Measurements from ENCODE around the gene SPDYE6. TPM values are rescaled to one million over a fixed set of nuclear protein-coding genes. Genes with fewer than 3 reads are reported as not detected.

The SPDYE6 gene
- total RNA-seq, 1 experiment from 2014 or later: not detected

DNA sequence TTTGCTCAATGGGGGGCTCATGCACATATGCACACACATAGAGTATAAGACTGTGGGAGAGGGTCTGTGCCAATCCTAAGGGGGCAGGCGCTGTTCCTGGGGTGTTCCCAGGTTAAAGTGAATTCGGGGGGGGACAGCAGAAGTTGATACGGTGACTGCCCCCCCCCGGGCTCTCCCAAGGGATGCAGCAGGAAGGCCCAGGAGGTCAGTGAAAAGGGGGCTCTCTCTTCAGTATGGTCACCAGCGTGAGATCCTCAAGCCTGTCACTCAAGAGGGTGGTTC lies 32.4 kb downstream of the SPDYE6 start:
- no peak overlapping the region for H3K4me3 ChIP-seq (replicated peaks in 1 of 2; ENCODE audit: low read depth in 1 of 2, low read length in 2 of 2)
- H3K36me3 ChIP-seq (ENCODE audit: control insufficient read depth in 1 of 2, insufficient read depth in 2 of 2, low read length in 2 of 2): no peaks in the 10 kb centered on the region
- peaks cover 4 to 5% of the 10 kb centered on the region in 2 experiments for H3K4me1 ChIP-seq (ENCODE audit: control insufficient read depth in 1 of 2, insufficient read depth in 2 of 2, low read length in 2 of 2)
- no TSS peak for BruUV-seq (replicated peaks)
- DNase-seq (ENCODE audit: low read depth, low spot score) (no peak), ATAC-seq (no peak)
- H3K9ac ChIP-seq (ENCODE audit: low read length): no peak overlapping the region
- TF ChIP-seq, protein P1, sequence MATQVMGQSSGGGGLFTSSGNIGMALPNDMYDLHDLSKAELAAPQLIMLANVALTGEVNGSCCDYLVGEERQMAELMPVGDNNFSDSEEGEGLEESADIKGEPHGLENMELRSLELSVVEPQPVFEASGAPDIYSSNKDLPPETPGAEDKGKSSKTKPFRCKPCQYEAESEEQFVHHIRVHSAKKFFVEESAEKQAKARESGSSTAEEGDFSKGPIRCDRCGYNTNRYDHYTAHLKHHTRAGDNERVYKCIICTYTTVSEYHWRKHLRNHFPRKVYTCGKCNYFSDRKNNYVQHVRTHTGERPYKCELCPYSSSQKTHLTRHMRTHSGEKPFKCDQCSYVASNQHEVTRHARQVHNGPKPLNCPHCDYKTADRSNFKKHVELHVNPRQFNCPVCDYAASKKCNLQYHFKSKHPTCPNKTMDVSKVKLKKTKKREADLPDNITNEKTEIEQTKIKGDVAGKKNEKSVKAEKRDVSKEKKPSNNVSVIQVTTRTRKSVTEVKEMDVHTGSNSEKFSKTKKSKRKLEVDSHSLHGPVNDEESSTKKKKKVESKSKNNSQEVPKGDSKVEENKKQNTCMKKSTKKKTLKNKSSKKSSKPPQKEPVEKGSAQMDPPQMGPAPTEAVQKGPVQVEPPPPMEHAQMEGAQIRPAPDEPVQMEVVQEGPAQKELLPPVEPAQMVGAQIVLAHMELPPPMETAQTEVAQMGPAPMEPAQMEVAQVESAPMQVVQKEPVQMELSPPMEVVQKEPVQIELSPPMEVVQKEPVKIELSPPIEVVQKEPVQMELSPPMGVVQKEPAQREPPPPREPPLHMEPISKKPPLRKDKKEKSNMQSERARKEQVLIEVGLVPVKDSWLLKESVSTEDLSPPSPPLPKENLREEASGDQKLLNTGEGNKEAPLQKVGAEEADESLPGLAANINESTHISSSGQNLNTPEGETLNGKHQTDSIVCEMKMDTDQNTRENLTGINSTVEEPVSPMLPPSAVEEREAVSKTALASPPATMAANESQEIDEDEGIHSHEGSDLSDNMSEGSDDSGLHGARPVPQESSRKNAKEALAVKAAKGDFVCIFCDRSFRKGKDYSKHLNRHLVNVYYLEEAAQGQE (IDR thresholded peaks at IDR 0.05; ENCODE audit: low read depth): no peak
- TF ChIP-seq EZH2phosphoT487 (IDR thresholded peaks at IDR 0.05; ENCODE audit: borderline replicate concordance): no peak
- no peak for TF ChIP-seq ZFX (IDR thresholded peaks at IDR 0.05)
- TF ChIP-seq ELF1 (IDR thresholded peaks at IDR 0.05; ENCODE audit: borderline replicate concordance, low read depth): no peak
- TF ChIP-seq SRF (IDR thresholded peaks at IDR 0.05; ENCODE audit: low read depth): no peak
- no peak for TF ChIP-seq RAD21 (IDR thresholded peaks at IDR 0.05; ENCODE audit: low read depth)
- TF ChIP-seq FOSL1 (IDR thresholded peaks at IDR 0.05; ENCODE audit: low read depth): no peak
- no peak for TF ChIP-seq EGR1 (IDR thresholded peaks at IDR 0.05; ENCODE audit: low read depth)
- TF ChIP-seq JUND (IDR thresholded peaks at IDR 0.05): no peak
- no peak for TF ChIP-seq CBX3 (IDR thresholded peaks at IDR 0.05; ENCODE audit: low read depth)
- no peak for TF ChIP-seq POLR2AphosphoS5 (IDR thresholded peaks at IDR 0.05; ENCODE audit: low read depth, low read length)
- TF ChIP-seq YY1 (IDR thresholded peaks at IDR 0.05; ENCODE audit: extremely low read depth, insufficient replicate concordance, low read depth, low read length): no peak
- TF ChIP-seq, protein P2, sequence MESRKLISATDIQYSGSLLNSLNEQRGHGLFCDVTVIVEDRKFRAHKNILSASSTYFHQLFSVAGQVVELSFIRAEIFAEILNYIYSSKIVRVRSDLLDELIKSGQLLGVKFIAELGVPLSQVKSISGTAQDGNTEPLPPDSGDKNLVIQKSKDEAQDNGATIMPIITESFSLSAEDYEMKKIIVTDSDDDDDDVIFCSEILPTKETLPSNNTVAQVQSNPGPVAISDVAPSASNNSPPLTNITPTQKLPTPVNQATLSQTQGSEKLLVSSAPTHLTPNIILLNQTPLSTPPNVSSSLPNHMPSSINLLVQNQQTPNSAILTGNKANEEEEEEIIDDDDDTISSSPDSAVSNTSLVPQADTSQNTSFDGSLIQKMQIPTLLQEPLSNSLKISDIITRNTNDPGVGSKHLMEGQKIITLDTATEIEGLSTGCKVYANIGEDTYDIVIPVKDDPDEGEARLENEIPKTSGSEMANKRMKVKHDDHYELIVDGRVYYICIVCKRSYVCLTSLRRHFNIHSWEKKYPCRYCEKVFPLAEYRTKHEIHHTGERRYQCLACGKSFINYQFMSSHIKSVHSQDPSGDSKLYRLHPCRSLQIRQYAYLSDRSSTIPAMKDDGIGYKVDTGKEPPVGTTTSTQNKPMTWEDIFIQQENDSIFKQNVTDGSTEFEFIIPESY (IDR thresholded peaks at IDR 0.05; ENCODE audit: extremely low read depth, insufficient replicate concordance, low read length): no peak
- TF ChIP-seq, protein P3, sequence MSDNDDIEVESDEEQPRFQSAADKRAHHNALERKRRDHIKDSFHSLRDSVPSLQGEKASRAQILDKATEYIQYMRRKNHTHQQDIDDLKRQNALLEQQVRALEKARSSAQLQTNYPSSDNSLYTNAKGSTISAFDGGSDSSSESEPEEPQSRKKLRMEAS (IDR thresholded peaks at IDR 0.05): no peak
- TF ChIP-seq CEBPB (IDR thresholded peaks at IDR 0.05; ENCODE audit: low read depth): no peak
- no peaks in the 10 kb centered on the region for H4K20me1 ChIP-seq (ENCODE audit: insufficient read depth)
- RAD21 ChIA-PET (ENCODE audit: low non-redundant PET in 1 of 2, low total read pairs in 2 of 2, uncharacterized antibody in 2 of 2, unreplicated experiment in 2 of 2): no interaction called here
- no peak overlapping the region for H3K4me2 ChIP-seq (ENCODE audit: low read length)
- intact Hi-C loops (cut with micrococcal nuclease): no loop called here
- H3K79me2 ChIP-seq (ENCODE audit: insufficient read depth, low read length): no peaks in the 10 kb centered on the region
- H3K27me3 ChIP-seq (ENCODE audit: insufficient read depth, low read length): no peaks in the 10 kb centered on the region
- H3K27ac ChIP-seq (ENCODE audit: low read depth, low read length): no peak overlapping the region
- no peaks in the 10 kb centered on the region for H3K9me2 ChIP-seq (ENCODE audit: insufficient read depth)
- H3K9me3 ChIP-seq (ENCODE audit: control insufficient read depth in 1 of 2, insufficient read depth in 1 of 2, low read depth in 1 of 2, low read length in 2 of 2): no peaks in the 10 kb centered on the region
- H2AFZ ChIP-seq (ENCODE audit: low read depth, low read length, poor library complexity, severe bottlenecking): no peak overlapping the region
- CTCF ChIA-PET: no interaction called here
- POLR2A ChIA-PET: no interaction called here
